CD4-positive, alpha-beta T cell treated with Interleukin-10 for 1 hour (primary cell): ENCODE measurements around the gene SLC22A17.

Source experiments
- DNase-seq: peaks from one replicate; pipeline ENCODE4 v3.0.0-alpha.2; 2020

Gene SLC22A17

GRCh38 chr14:23380976-23381375 is 28.3 kb upstream of the SLC22A17 start:
- no peak for DNase-seq

GRCh38 chr14:23380197-23380914 is 27.7 kb upstream of the SLC22A17 start:
- no peak for DNase-seq

- DNase-seq: peak; percentile 69
These were observed 26.9 kb upstream of the SLC22A17 start for GRCh38 chr14:23379366-23380196.

- no peak for DNase-seq
These were observed 26.0 kb upstream of the SLC22A17 start for GRCh38 chr14:23378612-23379220.

- no peak for DNase-seq
These were observed 25.2 kb upstream of the SLC22A17 start for GRCh38 chr14:23377573-23378563.

GRCh38 chr14:23377198-23377550 is 24.5 kb upstream of the SLC22A17 start:
- no peak for DNase-seq

GRCh38 chr14:23376482-23377197 is 24.0 kb upstream of the SLC22A17 start, which contains the start of gene CMTM5:
CMTM5 (plus strand) TSS chr14:23377046; CDS start chr14:23377252, 206 bp downstream.
- DNase-seq: no peak

- no peak for DNase-seq
These were observed 23.0 kb upstream of the SLC22A17 start for GRCh38 chr14:23375527-23376251.

- DNase-seq: no peak
These were observed 20.4 kb upstream of the SLC22A17 start for GRCh38 chr14:23373041-23373440.

GRCh38 chr14:23372509-23372908 is 19.8 kb upstream of the SLC22A17 start, which contains the start of gene IL25:
IL25 (plus strand) TSS chr14:23372809.
- no peak for DNase-seq

- DNase-seq: no peak
These were observed 19.2 kb upstream of the SLC22A17 start for GRCh38 chr14:23371865-23372264.

GRCh38 chr14:23370221-23370620 is 17.5 kb upstream of the SLC22A17 start:
- DNase-seq: no peak

GRCh38 chr14:23366426-23366921 is 13.8 kb upstream of the SLC22A17 start:
- DNase-seq: no peak

GRCh38 chr14:23365732-23366425 is 13.2 kb upstream of the SLC22A17 start:
- no peak for DNase-seq

GRCh38 chr14:23365036-23365731 is 12.5 kb upstream of the SLC22A17 start, which contains the start of gene EFS:
EFS (minus strand) TSS chr14:23365172; CDS start chr14:23365025, 147 bp downstream.
- no peak for DNase-seq

GRCh38 chr14:23364164-23365035 is 11.7 kb upstream of the SLC22A17 start:
- DNase-seq: no peak

GRCh38 chr14:23362200-23362599 is 9.5 kb upstream of the SLC22A17 start:
- no peak for DNase-seq

- DNase-seq: no peak
These were observed 9.1 kb upstream of the SLC22A17 start for GRCh38 chr14:23361763-23362162.
